ENCODE results near the gene DAPL1.
A peak's percentile ranks its signal among the peaks of the same experiment; 100 is the strongest.
"Not testable (repeated sequence)": the region's sequence is repeated elsewhere in the genome, so short reads cannot be mapped to it uniquely, and the experiment has no call there.

DAPL1 gene

DNA sequence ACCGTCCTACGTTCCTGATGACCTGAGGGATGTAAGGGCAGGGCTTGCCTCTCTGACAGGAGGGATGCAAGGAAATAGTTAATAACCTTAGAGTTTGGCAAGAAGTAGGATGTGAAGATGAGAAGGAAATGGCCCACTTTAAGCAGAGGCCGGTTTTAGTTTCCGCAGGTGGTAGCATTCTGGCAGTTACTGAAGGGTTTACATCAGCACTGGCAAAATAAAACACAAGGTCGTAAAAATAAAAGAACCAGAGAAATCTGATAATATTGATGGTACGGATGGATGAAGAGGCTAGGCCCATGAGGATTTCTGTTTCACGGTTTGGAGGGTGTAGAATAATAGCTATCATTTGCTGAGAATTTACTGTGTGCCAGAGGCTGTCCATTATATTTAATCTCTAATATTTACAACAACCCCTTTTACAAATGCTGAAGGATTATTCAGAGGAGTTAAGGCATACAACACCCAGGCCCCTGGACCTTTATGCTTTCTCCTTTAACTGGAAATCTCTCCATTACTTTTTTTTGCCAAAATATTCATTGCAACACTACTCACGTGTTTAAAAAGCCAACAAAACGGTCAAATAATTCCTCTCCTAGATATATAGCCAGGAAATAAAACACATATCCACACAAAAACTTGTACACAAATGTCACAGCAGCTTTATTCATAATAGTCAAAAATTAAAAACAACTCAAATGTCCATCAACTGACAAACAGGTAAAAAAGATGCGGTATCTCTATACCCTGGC lies 28.5 kb downstream of the DAPL1 start:
- DNase-seq: no peak

DNA sequence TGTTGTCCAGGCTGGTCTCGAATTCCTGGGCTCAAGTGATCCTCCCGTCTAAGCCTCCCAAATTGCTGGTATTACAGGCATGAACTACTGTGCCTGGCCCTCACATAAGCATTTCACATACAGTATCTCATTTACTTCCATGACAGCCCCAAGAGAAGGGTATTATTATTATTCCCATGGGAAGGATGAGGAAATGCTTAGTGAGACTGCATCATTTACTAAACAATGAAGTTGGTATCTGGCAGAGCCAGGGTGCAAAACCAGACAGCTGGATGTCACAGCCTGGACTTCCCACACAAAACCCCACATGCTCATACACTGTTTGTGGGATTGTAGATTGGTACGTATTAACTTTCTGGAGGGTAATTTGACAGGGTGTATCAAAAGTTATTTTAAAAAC lies 29.9 kb downstream of the DAPL1 start:
- DNase-seq: no peak

DNA sequence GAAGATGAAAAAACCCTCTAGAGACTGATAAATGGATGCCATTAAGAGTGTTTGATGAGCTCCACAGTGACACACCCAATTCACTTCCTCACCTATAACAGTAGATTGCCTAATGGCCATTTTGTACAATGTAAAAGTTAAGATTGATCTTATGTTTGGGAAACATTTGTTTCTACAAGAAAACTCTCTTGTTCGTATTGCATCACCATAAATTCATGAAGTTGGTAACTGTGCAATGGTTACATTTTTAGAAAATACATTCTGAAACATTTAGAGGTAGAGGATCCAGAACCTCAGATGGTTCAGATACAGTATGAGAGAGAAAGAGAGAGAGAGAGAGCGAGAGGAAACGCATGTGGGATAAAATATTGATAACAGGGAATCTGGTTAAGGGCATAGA lies 31.8 kb downstream of the DAPL1 start:
- DNase-seq: no peak

DNA sequence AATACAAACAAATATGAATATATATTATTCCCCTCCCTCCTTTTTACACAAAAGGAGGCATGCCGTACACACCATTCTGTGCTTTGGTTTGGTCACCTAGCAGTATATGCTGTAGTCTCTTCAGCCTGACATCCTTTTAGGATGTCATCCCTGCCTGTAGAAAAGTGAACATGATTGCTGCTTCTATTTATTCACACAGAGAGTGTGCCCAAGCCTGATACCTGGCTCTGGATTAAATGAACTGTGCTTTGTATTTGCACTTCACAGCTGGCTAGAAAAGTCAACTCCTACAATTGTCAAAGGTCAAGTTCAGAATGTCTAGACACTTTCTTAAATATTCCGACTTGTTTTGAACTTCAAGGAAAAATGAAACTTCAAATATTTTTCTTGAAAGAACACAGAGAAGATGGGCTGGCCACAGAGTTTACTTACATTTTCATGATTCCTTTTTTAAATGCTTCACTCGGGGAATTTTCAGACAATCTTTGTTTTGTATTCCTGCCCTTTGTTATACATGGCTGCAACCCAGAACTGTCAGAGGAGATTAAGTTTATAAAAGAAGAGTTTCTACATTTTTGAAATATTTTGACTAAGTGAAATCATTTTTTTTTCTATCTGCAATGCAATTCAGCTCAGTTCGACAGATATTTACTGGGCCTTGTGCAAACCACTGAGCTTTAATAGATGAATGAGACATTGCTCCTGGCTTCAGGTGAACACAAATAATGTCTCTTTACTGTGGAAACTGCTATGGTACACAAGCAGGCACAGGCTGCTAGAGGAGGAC lies 33.5 kb downstream of the DAPL1 start:
- DNase-seq: no peak

DNA sequence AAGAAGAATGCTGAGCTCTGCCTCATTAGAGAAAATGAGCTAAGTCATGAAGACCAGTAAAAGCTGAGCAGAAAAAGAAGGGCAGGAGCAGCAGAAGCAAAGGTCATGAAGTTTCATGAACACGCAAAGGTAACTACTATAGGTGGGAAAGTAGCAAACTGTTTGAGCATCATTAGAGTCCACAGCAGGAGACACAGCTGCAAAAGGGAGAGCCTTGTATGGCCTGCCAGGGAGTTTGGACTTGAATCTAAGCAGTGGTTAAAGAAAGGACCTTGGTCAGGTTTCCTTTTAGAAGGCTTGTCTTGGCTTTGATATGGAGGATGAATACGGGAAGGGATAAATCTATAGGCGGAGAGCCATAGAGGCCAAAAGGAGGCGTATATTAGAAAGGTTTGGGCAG lies 34.0 kb downstream of the DAPL1 start:
- no peak for DNase-seq

DNA sequence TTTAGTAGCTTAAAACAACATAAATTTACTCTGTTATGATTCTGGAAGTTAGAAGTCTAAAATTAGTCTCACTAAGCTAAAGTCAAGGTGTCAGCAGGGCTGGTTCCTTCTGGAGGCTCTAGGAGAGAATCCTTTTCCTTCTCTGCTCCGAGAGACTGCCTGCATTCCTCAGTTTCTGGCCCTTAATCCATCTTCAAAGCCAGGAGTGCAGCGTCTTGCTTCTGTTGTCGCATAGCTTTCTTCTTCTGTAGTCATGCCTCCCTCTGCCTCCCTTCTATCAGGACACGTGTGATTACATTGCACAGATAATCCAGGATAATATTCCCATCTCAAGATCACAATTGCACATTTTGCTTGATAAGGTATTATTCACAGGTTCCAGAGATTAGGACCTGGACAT lies 35.1 kb downstream of the DAPL1 start:
- no peak for DNase-seq

DNA sequence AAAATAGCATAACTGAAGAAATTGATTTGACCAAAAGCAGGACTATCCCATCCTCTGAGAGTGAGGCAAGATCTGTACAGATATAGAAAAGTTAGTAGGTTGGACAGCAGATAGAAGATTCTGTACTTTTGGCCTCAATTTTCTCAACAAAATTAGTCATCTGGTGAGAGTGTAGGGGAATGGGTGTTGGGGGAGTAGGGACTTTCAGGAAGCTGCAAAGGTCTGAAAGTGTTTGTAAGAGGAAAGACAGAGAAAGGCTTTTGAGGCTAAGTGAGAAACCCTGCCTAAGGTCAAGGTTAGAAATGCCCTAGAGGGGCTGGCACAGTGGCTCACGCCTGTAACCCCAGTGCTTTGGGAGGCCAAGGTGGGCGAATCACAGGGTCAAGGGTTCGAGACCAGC lies 40.3 kb downstream of the DAPL1 start:
- DNase-seq: peak; percentile 10 to 66 (median 46)

DNA sequence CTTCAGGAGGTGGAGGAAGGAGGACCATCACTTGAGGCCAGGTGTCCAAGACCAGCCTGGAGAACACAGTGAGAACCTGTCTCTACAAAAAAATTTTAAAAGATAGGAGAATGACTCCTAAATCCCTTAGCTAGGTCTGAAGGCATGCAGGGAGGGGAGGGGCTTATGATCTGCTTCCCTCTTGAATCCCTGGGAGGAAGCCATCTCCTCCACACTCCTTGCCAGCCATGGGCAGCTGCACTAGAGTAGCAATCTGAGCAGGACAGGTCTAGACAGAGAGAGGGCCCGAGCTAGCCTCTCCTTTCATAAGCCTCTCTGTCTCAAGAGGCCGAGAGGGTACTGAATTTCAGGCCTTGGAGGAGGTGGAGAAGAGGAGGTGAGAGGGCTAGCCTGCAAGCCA lies 42.5 kb downstream of the DAPL1 start:
- peak in 2 of 4 experiments; percentile 4 to 16 for DNase-seq

DNA sequence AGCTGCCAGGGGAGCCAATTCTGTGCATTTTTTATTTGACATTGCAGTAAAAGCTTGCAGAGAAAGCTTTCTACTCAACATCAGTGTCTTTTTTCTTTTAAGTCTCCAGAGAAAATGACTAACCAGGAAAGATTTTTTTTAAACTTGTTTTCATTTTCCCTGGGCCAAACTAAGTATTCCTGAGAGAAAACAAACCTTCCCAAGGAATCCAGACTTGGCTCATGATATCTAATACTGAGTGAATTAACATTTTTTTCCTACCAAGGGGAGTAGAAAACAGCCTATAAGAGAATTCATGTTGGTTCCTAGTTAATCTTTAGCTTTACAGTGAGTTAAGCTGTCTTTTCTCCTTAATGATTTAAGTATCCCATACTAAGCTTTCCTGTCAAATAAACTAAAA lies 46.7 kb downstream of the DAPL1 start:
- no peak for DNase-seq

DNA sequence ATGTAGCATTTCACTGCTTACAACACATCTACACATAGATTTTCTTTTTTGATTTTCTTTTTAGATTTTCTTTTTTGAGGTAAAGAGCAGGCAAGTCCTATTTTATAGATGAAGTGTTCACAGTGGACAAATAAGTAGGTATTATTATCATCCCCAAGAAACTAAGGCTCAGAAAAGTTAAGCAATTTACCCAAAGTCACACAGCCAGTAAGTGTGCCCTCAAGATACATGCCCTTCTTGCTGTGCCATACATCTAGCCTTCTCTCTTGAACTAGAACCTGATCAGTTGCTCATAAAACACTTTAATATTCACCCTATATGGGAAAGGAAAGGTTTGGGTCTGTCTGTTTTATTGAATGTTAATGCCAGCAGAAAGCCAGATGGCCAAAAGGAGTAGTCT lies 50.3 kb downstream of the DAPL1 start:
- DNase-seq: no peak

DNA sequence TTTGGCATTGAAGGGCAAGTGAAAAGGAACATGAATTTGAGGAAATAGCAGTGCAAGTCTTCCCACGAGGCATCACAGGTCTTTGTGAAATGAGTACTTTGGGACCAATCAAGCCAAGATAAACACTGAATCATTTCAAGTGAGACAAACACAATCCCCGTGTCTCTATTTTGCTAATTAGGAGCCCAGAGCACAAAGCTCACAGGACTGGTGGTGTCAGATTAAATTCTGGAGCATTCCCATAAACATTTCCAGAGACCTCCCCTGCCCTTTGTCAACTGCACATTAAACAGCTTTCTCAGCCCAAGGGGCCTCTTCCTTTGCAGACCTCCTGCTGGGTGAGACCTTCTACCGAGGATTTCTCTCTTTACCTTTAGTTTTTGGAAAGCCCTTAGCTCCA lies 50.7 kb downstream of the DAPL1 start:
- DNase-seq: peak; percentile 21 to 51 (median 34)

DNA sequence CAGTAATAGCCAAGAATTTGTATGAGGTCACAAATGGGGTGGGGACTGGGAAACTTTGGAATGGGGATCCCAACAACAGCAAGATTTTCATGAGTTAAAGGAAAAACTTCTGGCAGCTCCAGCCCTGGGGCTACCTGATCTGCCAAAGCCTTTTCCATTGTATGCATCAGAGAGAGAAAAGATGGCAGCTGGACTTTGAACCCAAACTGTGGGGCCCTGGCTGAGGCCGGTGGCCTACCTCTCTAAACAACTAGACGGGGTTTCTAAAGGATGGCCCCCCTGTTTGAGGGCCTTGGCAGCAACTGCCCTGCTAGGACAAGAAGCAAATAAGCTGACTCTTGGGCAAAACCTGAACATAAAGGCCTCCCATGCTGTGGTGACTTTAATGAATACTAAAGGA lies 52.4 kb downstream of the DAPL1 start:
- not testable (repeated sequence) for DNase-seq

DNA sequence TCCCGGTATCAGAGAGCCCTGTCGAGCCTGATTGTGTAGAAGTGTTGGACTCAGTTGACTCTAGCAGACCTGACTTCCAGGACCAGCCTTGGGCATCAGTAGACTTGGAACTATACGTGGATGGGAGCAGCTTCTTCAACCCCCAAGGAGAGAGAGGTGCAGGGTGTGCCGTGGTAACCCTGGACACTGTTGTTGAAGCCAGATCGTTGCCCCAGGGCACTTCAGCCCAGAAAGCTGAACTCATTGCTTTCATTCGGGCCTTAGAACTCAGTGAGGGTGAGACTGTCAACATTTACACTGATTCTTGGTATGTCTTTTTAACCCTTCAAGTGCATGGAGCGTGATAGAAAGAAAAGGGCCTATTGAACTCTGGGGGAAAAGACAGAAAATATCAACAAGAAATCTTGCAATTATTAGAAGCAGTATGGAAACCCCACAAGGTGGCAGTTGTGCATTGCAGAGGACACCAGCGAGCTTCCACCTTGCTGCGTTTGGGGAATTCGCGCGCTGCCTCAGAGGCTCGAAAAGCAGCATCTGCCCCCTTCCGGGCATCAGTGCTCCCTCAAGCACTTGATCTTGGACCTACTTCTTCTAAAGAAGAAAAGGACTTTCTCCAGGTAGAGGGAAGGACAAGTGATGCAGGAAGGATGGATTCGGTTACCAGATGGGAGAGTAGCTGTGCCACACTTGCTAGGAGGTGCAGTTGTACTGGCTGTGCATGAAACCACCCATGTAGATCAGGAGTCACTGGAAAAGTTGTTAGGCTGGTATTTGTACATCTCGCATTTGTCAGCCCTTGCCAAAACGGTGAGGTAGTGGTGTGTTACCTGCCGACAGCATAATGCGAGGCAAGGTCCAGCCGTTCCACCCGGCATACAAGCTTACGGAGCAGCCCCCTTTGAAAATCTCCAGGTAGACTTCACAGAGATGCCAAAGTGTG lies 53.2 kb downstream of the DAPL1 start:
- DNase-seq: not testable (repeated sequence)

DNA sequence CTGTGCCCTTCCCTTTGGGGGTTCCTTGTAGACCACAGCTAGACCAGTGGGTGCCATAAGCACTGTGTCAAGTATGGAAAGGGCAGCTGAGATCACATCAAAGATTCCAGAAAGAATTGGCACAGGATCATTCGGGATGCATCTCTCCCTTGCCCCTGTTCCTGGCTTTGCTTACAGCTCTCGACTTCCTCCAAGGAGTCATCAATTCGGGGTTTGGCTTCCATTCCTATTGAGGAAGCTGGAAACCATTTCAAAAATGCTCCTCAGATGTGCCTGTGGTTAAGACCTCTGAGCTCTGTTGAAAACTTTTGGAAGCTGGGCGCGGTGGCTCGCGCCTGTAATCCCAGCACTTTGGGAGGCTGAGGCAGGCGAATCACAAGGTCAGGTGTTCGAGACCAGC lies 65.1 kb downstream of the DAPL1 start:
- DNase-seq: not testable (repeated sequence)

DNA sequence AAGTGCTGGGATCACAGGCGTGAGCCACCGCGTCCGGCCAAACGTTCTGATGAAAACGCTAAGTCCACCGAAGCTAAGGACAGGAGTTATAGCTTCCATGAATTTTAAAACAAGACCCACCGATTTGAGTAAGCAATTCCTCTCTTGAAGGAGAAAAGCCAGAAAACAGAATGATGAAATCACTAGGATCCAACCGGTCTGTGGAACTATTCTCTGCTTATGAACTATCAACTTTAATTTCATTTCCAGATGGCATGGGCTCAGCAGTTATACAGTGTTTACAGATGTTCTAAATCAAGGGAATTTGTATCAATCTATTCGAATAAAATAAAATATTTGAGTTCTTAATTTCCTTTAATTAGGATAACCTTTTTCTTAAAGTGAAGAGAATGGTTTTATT lies 66.5 kb downstream of the DAPL1 start:
- not testable (repeated sequence) for DNase-seq

DNA sequence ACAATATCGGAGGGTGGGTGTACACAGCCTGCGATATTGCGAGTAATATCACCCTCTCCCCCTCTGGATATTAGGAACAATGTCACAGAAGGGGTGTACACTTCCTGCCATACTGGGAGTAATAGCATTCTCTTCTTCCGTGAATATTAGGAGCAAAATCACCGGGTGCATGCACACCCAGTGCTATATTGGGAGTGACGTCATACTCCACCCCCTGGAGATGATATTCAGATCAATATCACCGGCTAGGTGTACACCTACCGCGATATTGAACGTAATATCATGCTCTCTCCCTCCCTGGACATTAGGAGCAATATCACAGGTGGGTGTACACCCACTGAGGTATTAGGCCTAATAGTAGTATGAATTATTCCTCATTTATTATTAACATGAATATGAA lies 70.4 kb downstream of the DAPL1 start:
- not testable (repeated sequence) for DNase-seq

Measured in suppressor macrophage (primary cell).